GM13977 (cell line): ENCODE measurements around the gene UAP1L1.

ENCODE experiments used
- DNase-seq: peaks from one replicate; pipeline ENCODE4 v3.0.0; 2012; ENCODE audit warnings: low spot score
- CTCF ChIP-seq: IDR thresholded peaks from 2 replicates; pipeline ENCODE4 v1.5.1; 2012; ENCODE audit warnings: mild to moderate bottlenecking, control low read depth; ENCODE audit not compliant: insufficient read depth; ENCODE audit errors: extremely low read depth, missing control alignments
- in situ Hi-C: fragments of 300-500 bp; cut with MboI; formaldehyde crosslinking; loops from one replicate; pipeline ENCODE4 v1.12.0; 2022; ENCODE audit warnings: low sequenced_read_pairs, low pct_unique_long_range_greater_than_20kb, mixed read lengths, inconsistent platforms; ENCODE audit not compliant: unreplicated experiment

Gene UAP1L1

GRCh38 chr9:137082222-137082924 lies 5.1 kb downstream of the UAP1L1 start:
- no peak for TF ChIP-seq CTCF
- no peak for DNase-seq
- in situ Hi-C loops: no loop called here

- in situ Hi-C loops: no loop called here
- DNase-seq: no peak
- no peak for TF ChIP-seq CTCF
Measured at GRCh38 chr9:137082925-137083290, 5.6 kb downstream of the UAP1L1 start.

- in situ Hi-C loops: no loop called here
- no peak for TF ChIP-seq CTCF
- DNase-seq: no peak
Measured at GRCh38 chr9:137083394-137084004, 6.2 kb downstream of the UAP1L1 start.

GRCh38 chr9:137084526-137084925 lies 7.2 kb downstream of the UAP1L1 start:
- DNase-seq: no peak
- no peak for TF ChIP-seq CTCF
- in situ Hi-C loops: no loop called here

GRCh38 chr9:137085920-137086530 lies 8.7 kb downstream of the UAP1L1 start:
- no peak for TF ChIP-seq CTCF
- DNase-seq: no peak
- in situ Hi-C loops: no loop called here

GRCh38 chr9:137086531-137087408 lies 9.5 kb downstream of the UAP1L1 start, which contains the start of gene MAN1B1:
Gene MAN1B1, plus strand, starts transcription at chr9:137086985. Its CDS starts 15 bp downstream, at chr9:137087000.
- DNase-seq: peak; percentile 99
- no peak for TF ChIP-seq CTCF
- in situ Hi-C loops: no loop called here
